Measurements from ENCODE around the gene PHACTR1. TPM values are rescaled to one million over a fixed set of nuclear protein-coding genes. Genes with fewer than 3 reads are reported as not detected.

Gene PHACTR1
- total and polyA plus RNA-seq, 2 of the 4 experiments (the other 2 are of a cell fraction): not detected

- no peak overlapping the region for H3K4me2 ChIP-seq (ENCODE audit: low read depth, low read length)
- H3K4ac ChIP-seq (ENCODE audit: low read depth, low read length): no peak overlapping the region
- H2BK20ac ChIP-seq (ENCODE audit: low read depth, low read length): no peak overlapping the region
- ATAC-seq (ENCODE audit: low read depth) (no peak), DNase-seq (no peak)
- no peak overlapping the region for H4K5ac ChIP-seq (ENCODE audit: low read depth, low read length)
- BruUV-seq (replicated peaks): no TSS peak
- no peak overlapping the region for H3K4me3 ChIP-seq (ENCODE audit: insufficient read depth, low read depth, low read length)
- no peaks in the 10 kb centered on the region for H4K20me1 ChIP-seq (ENCODE audit: insufficient read depth, low read length)
- H2BK15ac ChIP-seq (ENCODE audit: low read depth, low read length): no peak overlapping the region
- H3K56ac ChIP-seq (ENCODE audit: extremely low read depth, insufficient read depth, low read length): no peak overlapping the region
- dilution Hi-C loops (cut with HindIII; ENCODE audit: low sequenced_read_pairs, unreplicated experiment): no loop called here
- H3K23ac ChIP-seq (ENCODE audit: low read depth, low read length): no peak overlapping the region
- WGBS, 2 experiments (ENCODE audit: extremely low coverage in 2 of 2, insufficient read length in 1 of 2): no CpG with 5 or more reads among the region's 1 CpG
- no peaks in the 10 kb centered on the region for H3K36me3 ChIP-seq (ENCODE audit: control insufficient read depth, insufficient read depth, low read length)
- ChIA-PET POLR2A (ENCODE audit: unreplicated experiment) (no interaction called here), CTCF (no interaction called here)
- H3K27ac ChIP-seq (ENCODE audit: insufficient read depth, low read length): no peak overlapping the region
- H2BK120ac ChIP-seq (ENCODE audit: low read depth, low read length): no peak overlapping the region
- no peak overlapping the region for H2AK9ac ChIP-seq (replicated peaks; ENCODE audit: low read depth, low read length, poor library complexity)
- H3K14ac ChIP-seq (replicated peaks; ENCODE audit: low read depth, low read length): no peak overlapping the region
- H3K9me3 ChIP-seq (ENCODE audit: control insufficient read depth, insufficient read depth, low read length): no peaks in the 10 kb centered on the region
- no peaks in the 10 kb centered on the region for H3K27me3 ChIP-seq (ENCODE audit: control insufficient read depth, insufficient read depth, low read length)
- H2AFZ ChIP-seq (replicated peaks; ENCODE audit: low read length, poor library complexity): no peak overlapping the region
- no peak overlapping the region for H3K9ac ChIP-seq (ENCODE audit: low read depth, low read length)
- intact Hi-C loops (cut with micrococcal nuclease): no loop called here
- no peak overlapping the region for H2AK5ac ChIP-seq (ENCODE audit: low read depth, low read length)
- no peaks in the 10 kb centered on the region for H3K79me1 ChIP-seq (ENCODE audit: low read depth in 1 of 2, low read length in 2 of 2)
- H3K4me1 ChIP-seq (ENCODE audit: control insufficient read depth, insufficient read depth, low read length): no peaks in the 10 kb centered on the region
- TF ChIP-seq, protein P1, sequence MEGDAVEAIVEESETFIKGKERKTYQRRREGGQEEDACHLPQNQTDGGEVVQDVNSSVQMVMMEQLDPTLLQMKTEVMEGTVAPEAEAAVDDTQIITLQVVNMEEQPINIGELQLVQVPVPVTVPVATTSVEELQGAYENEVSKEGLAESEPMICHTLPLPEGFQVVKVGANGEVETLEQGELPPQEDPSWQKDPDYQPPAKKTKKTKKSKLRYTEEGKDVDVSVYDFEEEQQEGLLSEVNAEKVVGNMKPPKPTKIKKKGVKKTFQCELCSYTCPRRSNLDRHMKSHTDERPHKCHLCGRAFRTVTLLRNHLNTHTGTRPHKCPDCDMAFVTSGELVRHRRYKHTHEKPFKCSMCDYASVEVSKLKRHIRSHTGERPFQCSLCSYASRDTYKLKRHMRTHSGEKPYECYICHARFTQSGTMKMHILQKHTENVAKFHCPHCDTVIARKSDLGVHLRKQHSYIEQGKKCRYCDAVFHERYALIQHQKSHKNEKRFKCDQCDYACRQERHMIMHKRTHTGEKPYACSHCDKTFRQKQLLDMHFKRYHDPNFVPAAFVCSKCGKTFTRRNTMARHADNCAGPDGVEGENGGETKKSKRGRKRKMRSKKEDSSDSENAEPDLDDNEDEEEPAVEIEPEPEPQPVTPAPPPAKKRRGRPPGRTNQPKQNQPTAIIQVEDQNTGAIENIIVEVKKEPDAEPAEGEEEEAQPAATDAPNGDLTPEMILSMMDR (conservative IDR thresholded peaks at IDR 0.05; ENCODE audit: low read depth, low read length): no peak
- TF ChIP-seq SMC3 (IDR thresholded peaks at IDR 0.05; ENCODE audit: low read depth, low read length) (no peak), RAD21 (IDR thresholded peaks at IDR 0.05; ENCODE audit: low read length) (no peak), NFE2L2 (IDR thresholded peaks at IDR 0.05; ENCODE audit: low read depth, low read length) (no peak), BHLHE40 (IDR thresholded peaks at IDR 0.05; ENCODE audit: low read depth, low read length) (no peak), RCOR1 (IDR thresholded peaks at IDR 0.05; ENCODE audit: insufficient replicate concordance, low read length) (no peak), POLR2A (IDR thresholded peaks at IDR 0.05; ENCODE audit: low read depth, low read length) (no peak), MAFK (IDR thresholded peaks at IDR 0.05; ENCODE audit: low read depth, low read length) (no peak), ELK1 (IDR thresholded peaks at IDR 0.05; ENCODE audit: borderline replicate concordance, low read depth, low read length) (no peak)
- TF ChIP-seq, protein P2, sequence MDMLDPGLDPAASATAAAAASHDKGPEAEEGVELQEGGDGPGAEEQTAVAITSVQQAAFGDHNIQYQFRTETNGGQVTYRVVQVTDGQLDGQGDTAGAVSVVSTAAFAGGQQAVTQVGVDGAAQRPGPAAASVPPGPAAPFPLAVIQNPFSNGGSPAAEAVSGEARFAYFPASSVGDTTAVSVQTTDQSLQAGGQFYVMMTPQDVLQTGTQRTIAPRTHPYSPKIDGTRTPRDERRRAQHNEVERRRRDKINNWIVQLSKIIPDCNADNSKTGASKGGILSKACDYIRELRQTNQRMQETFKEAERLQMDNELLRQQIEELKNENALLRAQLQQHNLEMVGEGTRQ (IDR thresholded peaks at IDR 0.05; ENCODE audit: low read depth, low read length): no peak
- H3K18ac ChIP-seq (ENCODE audit: low read depth, low read length): no peak overlapping the region
- no peak overlapping the region for H2BK5ac ChIP-seq (ENCODE audit: low read depth, low read length, poor library complexity, severe bottlenecking)
- in situ Hi-C loops (cut with MboI; ENCODE audit: low sequenced_read_pairs): no loop called here
- H4K8ac ChIP-seq (ENCODE audit: low read depth in 2 of 2, low read length in 2 of 2): no peak overlapping the region
- H3K9me1 ChIP-seq (ENCODE audit: insufficient read depth, low read length): no peaks in the 10 kb centered on the region
- H4K91ac ChIP-seq (ENCODE audit: insufficient read depth, low read depth, low read length): no peak overlapping the region
These were observed 399.6 kb downstream of the PHACTR1 start for GRCh38 chr6:13116155-13116554.
